ENCODE measurements around the gene MYO15A.

MYO15A gene

DNA sequence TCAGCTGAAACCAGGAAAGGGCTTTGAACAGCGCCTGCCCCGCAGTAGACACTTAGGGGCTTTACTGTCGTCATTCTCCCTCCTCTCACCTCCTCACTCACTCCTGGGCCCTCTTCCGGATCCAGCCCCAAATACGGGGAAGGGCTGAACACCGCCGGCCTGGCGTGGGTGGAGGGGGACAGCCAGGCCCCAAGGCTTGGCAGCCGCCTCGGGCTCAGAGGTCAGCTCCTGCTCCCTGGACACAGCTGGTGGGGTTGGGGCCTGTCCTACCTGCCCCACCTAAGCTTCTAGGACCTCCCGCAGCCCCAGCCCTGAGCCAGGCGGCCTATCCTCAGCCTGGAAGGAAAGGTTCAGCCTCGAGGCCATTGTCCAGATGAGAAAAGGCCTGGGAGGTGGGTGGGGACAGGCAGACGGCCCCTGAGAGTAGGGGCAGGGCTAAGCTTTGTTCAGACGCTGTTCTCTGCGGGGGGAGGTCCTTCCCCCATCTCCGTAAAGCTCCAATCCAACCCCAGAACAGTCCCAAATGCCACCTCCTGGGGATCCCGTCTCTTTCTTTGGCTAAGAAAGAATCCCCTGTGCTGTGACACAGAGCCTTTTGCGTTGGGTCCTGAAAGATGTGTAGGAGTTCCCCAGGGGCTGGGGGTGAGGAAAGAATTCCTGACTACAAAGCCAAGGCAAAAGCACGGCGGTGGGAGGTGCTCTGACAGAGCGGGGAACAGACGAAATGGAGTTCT, 116.0 kb downstream of the MYO15A start:
- H3K4me3 Mint-ChIP-seq: peak overlapping the region; percentile 79 to 85
- H3K9me3 Mint-ChIP-seq: no peaks in the 10 kb centered on the region
- H3K27me3 Mint-ChIP-seq: no peaks in the 10 kb centered on the region
- peaks cover 40% of the 10 kb centered on the region for H3K4me1 Mint-ChIP-seq
- no peak for DNase-seq
- ATAC-seq: no peak
- H3K27ac Mint-ChIP-seq: no peak overlapping the region

GRCh38 chr17:18225121-18225641, 116.6 kb downstream of the MYO15A start, which contains the start of gene LLGL1:
LLGL1 (plus strand) TSS chr17:18225635; CDS start chr17:18225683, 48 bp downstream.
- Mint-ChIP-seq H3K9me3 (no peaks in the 10 kb centered on the region), H3K27ac (peak within 1 kb of the TSS; percentile 50 to 88), H3K4me3 (peak within 1 kb of the TSS; percentile 95), H3K27me3 (no peaks in the 10 kb centered on the region), H3K4me1 (peaks cover 40% of the 10 kb centered on the region)
- ATAC-seq (peak; percentile 96), DNase-seq (peak; percentile 95 to 97)

- DNase-seq (peak in 1 of 2 donors; percentile 30), ATAC-seq (peak; percentile 7)
- Mint-ChIP-seq H3K4me1 (peaks cover 40% of the 10 kb centered on the region), H3K4me3 (peak overlapping the region; percentile 95), H3K27ac (peak overlapping the region; percentile 50 to 88), H3K9me3 (no peaks in the 10 kb centered on the region), H3K27me3 (no peaks in the 10 kb centered on the region)
These were observed 117.2 kb downstream of the MYO15A start for GRCh38 chr17:18225642-18226283.

DNA sequence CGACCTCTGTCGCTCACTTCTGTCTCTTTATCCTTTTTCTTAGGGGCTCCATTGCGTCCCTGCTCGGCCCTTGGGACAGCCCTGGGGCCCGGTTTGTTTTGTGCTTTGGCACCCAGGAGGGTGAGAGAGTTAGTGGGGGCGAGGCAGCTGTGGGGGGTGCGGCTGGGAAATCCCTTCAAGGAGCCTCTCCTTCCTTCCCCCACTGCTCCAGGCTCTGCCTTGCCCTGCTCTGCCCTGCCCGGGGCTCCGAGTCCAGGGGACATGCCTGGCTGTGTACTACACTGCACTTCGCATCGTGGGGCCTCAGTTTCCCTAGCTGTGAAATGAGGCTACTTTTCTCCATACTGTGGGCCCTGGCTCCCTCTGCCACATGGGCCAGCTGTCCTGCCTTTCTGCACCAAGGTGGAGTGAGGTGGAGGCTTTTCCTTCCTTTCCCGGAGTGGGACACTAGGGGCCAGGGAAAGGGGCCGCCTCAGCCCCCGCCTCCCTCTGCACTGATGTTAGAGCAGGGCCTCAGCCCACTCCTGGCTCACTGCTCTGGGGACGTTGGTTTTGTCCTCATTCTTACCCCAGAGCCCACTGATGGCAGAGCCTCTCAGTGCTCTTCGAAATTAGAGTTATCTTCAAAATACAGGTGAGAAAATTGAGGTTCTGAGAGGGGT, 117.9 kb downstream of the MYO15A start:
- Mint-ChIP-seq H3K27me3 (no peaks in the 10 kb centered on the region), H3K4me1 (peaks cover 45% of the 10 kb centered on the region), H3K27ac (peak overlapping the region; percentile 50 to 88), H3K4me3 (peak overlapping the region; percentile 95), H3K9me3 (no peaks in the 10 kb centered on the region)
- DNase-seq: no peak
- ATAC-seq: no peak

DNA sequence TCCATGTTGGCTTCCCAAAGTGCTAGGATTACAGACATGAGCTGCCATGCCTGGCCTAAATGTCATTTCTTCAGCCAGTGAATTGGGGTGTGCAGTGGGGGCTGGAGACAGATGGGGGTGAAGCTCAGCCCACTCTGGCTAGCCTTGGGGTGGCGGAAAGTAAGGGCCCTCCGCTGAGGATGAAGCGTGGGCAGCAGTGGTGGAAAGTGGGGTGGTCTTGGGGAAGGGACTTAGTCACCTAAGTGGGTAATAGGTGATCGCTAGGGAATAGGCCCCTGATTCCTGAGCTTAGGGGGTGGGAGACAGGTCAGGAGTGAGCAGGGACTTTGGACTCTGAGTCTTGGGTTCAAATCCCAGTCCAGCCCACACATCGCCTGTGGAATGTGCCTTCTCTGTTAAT, 119.1 kb downstream of the MYO15A start:
- DNase-seq: no peak
- Mint-ChIP-seq H3K27ac (peak overlapping the region in 1 of 2 donors; percentile 10), H3K4me3 (no peak overlapping the region), H3K27me3 (no peaks in the 10 kb centered on the region), H3K4me1 (peaks cover 46% of the 10 kb centered on the region), H3K9me3 (no peaks in the 10 kb centered on the region)
- ATAC-seq: no peak

- H3K27ac Mint-ChIP-seq: no peak overlapping the region
These were observed 119.7 kb downstream of the MYO15A start for GRCh38 chr17:18228176-18228682.

DNA sequence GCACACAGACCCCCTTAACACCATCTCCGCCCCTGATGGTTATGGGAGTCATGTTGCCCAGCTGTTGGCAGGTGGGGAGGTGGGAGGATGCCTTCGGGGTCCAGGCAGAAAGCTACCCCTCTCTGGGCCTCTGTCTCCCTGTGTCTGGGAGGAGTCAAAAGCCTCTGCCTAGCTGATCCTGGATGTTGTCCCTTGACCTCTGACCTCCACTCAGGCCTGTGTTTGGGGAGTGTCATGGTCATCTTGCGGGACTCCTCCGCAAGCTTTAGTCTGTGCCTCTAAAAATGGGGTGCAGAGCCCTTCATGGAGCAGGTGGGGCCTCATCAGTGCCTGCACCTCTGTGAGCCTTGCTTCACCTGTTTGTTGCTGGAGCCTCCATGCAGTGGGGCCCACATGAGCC, 120.7 kb downstream of the MYO15A start:
- Mint-ChIP-seq H3K9me3 (no peaks in the 10 kb centered on the region), H3K27ac (no peak overlapping the region)

More at GRCh38 chr17:18228176-18228682, 119.7 kb downstream of the MYO15A start:
- Mint-ChIP-seq H3K27me3 (no peaks in the 10 kb centered on the region), H3K4me1 (peaks cover 46% of the 10 kb centered on the region), H3K9me3 (no peaks in the 10 kb centered on the region), H3K4me3 (no peak overlapping the region)
- DNase-seq: no peak
- no peak for ATAC-seq

More for the DNA sequence above, 120.7 kb downstream of the MYO15A start:
- DNase-seq (no peak), ATAC-seq (no peak)
- no peak overlapping the region for H3K4me3 Mint-ChIP-seq
- H3K27me3 Mint-ChIP-seq: no peaks in the 10 kb centered on the region
- peaks cover 46% of the 10 kb centered on the region for H3K4me1 Mint-ChIP-seq
